A673 (cell line): ENCODE data around the gene SPO11.

Experiments used
- CTCF ChIP-seq: fragments of 300-800, 200-600 bp; sonication (generic); conservative IDR thresholded peaks from 2 replicates; pipeline ENCODE4 v1.5.1; 2017; ENCODE audit warnings: low read depth, mild to moderate bottlenecking, antibody characterized with exemption, low read length, moderate library complexity, mixed read lengths
- EZH2 ChIP-seq: fragments of 200-600 bp; sonication (generic); IDR thresholded peaks from 2 replicates; pipeline ENCODE4 v1.6.1; 2017; ENCODE audit warnings: borderline replicate concordance, low read depth, mild to moderate bottlenecking, mixed read lengths, antibody characterized with exemption, low read length; ENCODE audit not compliant: poor library complexity, severe bottlenecking

DNA sequence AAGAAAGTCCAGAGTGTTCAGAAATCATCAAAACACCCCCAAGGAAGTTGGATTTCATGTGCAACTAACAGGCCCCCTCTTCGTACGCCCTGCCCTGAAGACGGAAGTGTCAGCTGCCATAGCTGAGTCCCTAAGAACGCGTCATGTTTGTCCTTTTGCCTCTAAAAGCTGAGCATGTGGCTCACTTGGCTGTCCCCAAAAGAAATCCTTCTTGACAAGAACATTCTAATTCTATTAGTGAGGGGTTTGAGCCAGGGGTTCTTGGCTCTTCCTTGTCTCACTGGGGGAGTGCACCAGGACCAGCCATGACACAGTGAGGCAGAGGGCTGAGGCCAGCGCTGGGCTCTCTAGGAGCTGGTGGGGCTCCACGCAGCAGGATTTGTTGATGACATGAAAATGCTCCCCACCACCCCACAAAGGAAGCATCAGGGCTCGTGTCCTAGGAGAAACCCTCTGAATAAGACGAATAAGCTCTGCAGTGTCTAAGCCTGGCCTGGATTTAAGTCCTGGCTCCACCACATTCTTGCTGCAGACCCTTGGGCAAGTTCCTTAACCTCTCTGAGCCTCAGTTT lies 20.0 kb upstream of the SPO11 start:
- TF ChIP-seq CTCF (no peak), EZH2 (no peak)
